Activated naive CD4-positive, alpha-beta T cell treated with anti-CD3 and anti-CD28 coated beads, Interleukin-2, amount 50 U/mL, for 24 hours (primary cell): ENCODE results near the gene DAP.
"Not testable (repeated sequence)": the region's sequence is repeated elsewhere in the genome, so short reads cannot be mapped to it uniquely, and the experiment has no call there.

Experiments used
- H3K27ac Mint-ChIP-seq: one replicate; pipeline ENCODE4 v1.8.0; 2021; ENCODE audit warnings: mild to moderate bottlenecking, mixed read lengths
- H3K27me3 Mint-ChIP-seq: one replicate; pipeline ENCODE4 v1.8.0; 2021; ENCODE audit warnings: mixed read lengths
- H3K36me3 Mint-ChIP-seq: one replicate; pipeline ENCODE4 v1.8.0; 2021; ENCODE audit warnings: mixed read lengths
- H3K4me1 Mint-ChIP-seq: one replicate; pipeline ENCODE4 v1.8.0; 2021; ENCODE audit warnings: mixed read lengths
- H3K4me3 Mint-ChIP-seq: one replicate; pipeline ENCODE4 v1.8.0; 2021; ENCODE audit warnings: mild to moderate bottlenecking, mixed read lengths
- H3K9me3 Mint-ChIP-seq: one replicate; pipeline ENCODE4 v1.8.0; 2021; ENCODE audit warnings: mixed read lengths

Gene DAP

GRCh38 chr5:10729320-10730042 is 31.6 kb downstream of the DAP start:
- Mint-ChIP-seq H3K36me3 (peaks cover 14% of the 10 kb centered on the region), H3K4me3 (no peak overlapping the region), H3K27ac (no peak overlapping the region), H3K27me3 (no peaks in the 10 kb centered on the region), H3K9me3 (no peaks in the 10 kb centered on the region), H3K4me1 (peaks cover 20% of the 10 kb centered on the region)

GRCh38 chr5:10728679-10729078 is 32.4 kb downstream of the DAP start:
- Mint-ChIP-seq H3K36me3 (peaks cover 14% of the 10 kb centered on the region), H3K27me3 (no peaks in the 10 kb centered on the region), H3K4me1 (peaks cover 20% of the 10 kb centered on the region), H3K4me3 (no peak overlapping the region), H3K27ac (no peak overlapping the region), H3K9me3 (no peaks in the 10 kb centered on the region)

- H3K27ac Mint-ChIP-seq, result no peak overlapping the region
- no peaks in the 10 kb centered on the region for H3K9me3 Mint-ChIP-seq
- no peak overlapping the region for H3K4me3 Mint-ChIP-seq
- H3K4me1 Mint-ChIP-seq, result peaks cover 20% of the 10 kb centered on the region
- H3K36me3 Mint-ChIP-seq, result peaks cover 14% of the 10 kb centered on the region
- H3K27me3 Mint-ChIP-seq, result no peaks in the 10 kb centered on the region
Measured at GRCh38 chr5:10727861-10728260, 33.2 kb downstream of the DAP start.

GRCh38 chr5:10726913-10727517 is 34.0 kb downstream of the DAP start:
- Mint-ChIP-seq H3K27ac (no peak overlapping the region), H3K36me3 (peaks cover 12% of the 10 kb centered on the region)

GRCh38 chr5:10726179-10726912 is 34.7 kb downstream of the DAP start:
- peaks cover 17% of the 10 kb centered on the region for H3K4me1 Mint-ChIP-seq
- H3K9me3 Mint-ChIP-seq, result no peaks in the 10 kb centered on the region
- no peak overlapping the region for H3K27ac Mint-ChIP-seq
- no peak overlapping the region for H3K4me3 Mint-ChIP-seq
- H3K27me3 Mint-ChIP-seq, result no peaks in the 10 kb centered on the region
- H3K36me3 Mint-ChIP-seq, result peaks cover 16% of the 10 kb centered on the region

More at GRCh38 chr5:10726913-10727517, 34.0 kb downstream of the DAP start:
- Mint-ChIP-seq H3K4me1 (peaks cover 17% of the 10 kb centered on the region), H3K27me3 (no peaks in the 10 kb centered on the region), H3K9me3 (no peaks in the 10 kb centered on the region), H3K4me3 (no peak overlapping the region)

GRCh38 chr5:10725636-10726035 is 35.4 kb downstream of the DAP start:
- no peak overlapping the region for H3K27ac Mint-ChIP-seq
- H3K27me3 Mint-ChIP-seq, result no peaks in the 10 kb centered on the region
- peaks cover 17% of the 10 kb centered on the region for H3K4me1 Mint-ChIP-seq
- H3K4me3 Mint-ChIP-seq, result no peak overlapping the region
- H3K9me3 Mint-ChIP-seq, result no peaks in the 10 kb centered on the region
- H3K36me3 Mint-ChIP-seq, result peaks cover 19% of the 10 kb centered on the region

GRCh38 chr5:10724781-10725507 is 36.1 kb downstream of the DAP start:
- H3K9me3 Mint-ChIP-seq, result no peaks in the 10 kb centered on the region
- H3K27me3 Mint-ChIP-seq, result no peaks in the 10 kb centered on the region
- no peak overlapping the region for H3K27ac Mint-ChIP-seq
- H3K36me3 Mint-ChIP-seq, result peaks cover 19% of the 10 kb centered on the region
- peaks cover 17% of the 10 kb centered on the region for H3K4me1 Mint-ChIP-seq
- H3K4me3 Mint-ChIP-seq, result no peak overlapping the region

- H3K27me3 Mint-ChIP-seq, result no peaks in the 10 kb centered on the region
- no peak overlapping the region for H3K27ac Mint-ChIP-seq
- H3K4me1 Mint-ChIP-seq, result peaks cover 15% of the 10 kb centered on the region
- H3K4me3 Mint-ChIP-seq, result no peak overlapping the region
- peaks cover 19% of the 10 kb centered on the region for H3K36me3 Mint-ChIP-seq
- H3K9me3 Mint-ChIP-seq, result no peaks in the 10 kb centered on the region
Measured at GRCh38 chr5:10723514-10723913, 37.5 kb downstream of the DAP start.

- H3K4me3 Mint-ChIP-seq, H3K9me3 Mint-ChIP-seq, H3K27me3 Mint-ChIP-seq, H3K27ac Mint-ChIP-seq, H3K4me1 Mint-ChIP-seq: not testable (repeated sequence)
- peaks cover 13% of the 10 kb centered on the region for H3K36me3 Mint-ChIP-seq
Measured at GRCh38 chr5:10720766-10721165, 40.3 kb downstream of the DAP start.

- Mint-ChIP-seq H3K27me3 (no peaks in the 10 kb centered on the region), H3K36me3 (peaks cover 14% of the 10 kb centered on the region), H3K4me1 (no peaks in the 10 kb centered on the region), H3K27ac (no peak overlapping the region), H3K9me3 (no peaks in the 10 kb centered on the region), H3K4me3 (no peak overlapping the region)
Measured at GRCh38 chr5:10719965-10720364, 41.1 kb downstream of the DAP start.

- not testable (repeated sequence) for H3K4me1 Mint-ChIP-seq, H3K4me3 Mint-ChIP-seq, H3K27ac Mint-ChIP-seq, H3K27me3 Mint-ChIP-seq, H3K9me3 Mint-ChIP-seq
- peaks cover 17% of the 10 kb centered on the region for H3K36me3 Mint-ChIP-seq
Measured at GRCh38 chr5:10718617-10719016, 42.4 kb downstream of the DAP start.

- H3K9me3 Mint-ChIP-seq, H3K27ac Mint-ChIP-seq, H3K4me3 Mint-ChIP-seq, H3K27me3 Mint-ChIP-seq, H3K4me1 Mint-ChIP-seq: not testable (repeated sequence)
- peaks cover 13% of the 10 kb centered on the region for H3K36me3 Mint-ChIP-seq
Measured at GRCh38 chr5:10716825-10717224, 44.2 kb downstream of the DAP start.

- no peak overlapping the region for H3K4me3 Mint-ChIP-seq
- no peaks in the 10 kb centered on the region for H3K9me3 Mint-ChIP-seq
- H3K36me3 Mint-ChIP-seq, result peaks cover 8% of the 10 kb centered on the region
- H3K27ac Mint-ChIP-seq, result no peak overlapping the region
- H3K27me3 Mint-ChIP-seq, result no peaks in the 10 kb centered on the region
- peaks cover 3% of the 10 kb centered on the region for H3K4me1 Mint-ChIP-seq
Measured at GRCh38 chr5:10715605-10716290, 45.3 kb downstream of the DAP start.

GRCh38 chr5:10712574-10713366 is 48.3 kb downstream of the DAP start:
- no peaks in the 10 kb centered on the region for H3K27me3 Mint-ChIP-seq
- H3K9me3 Mint-ChIP-seq, result no peaks in the 10 kb centered on the region
- peaks cover 5% of the 10 kb centered on the region for H3K4me1 Mint-ChIP-seq
- no peak overlapping the region for H3K27ac Mint-ChIP-seq
- H3K36me3 Mint-ChIP-seq, result peaks cover 9% of the 10 kb centered on the region
- no peak overlapping the region for H3K4me3 Mint-ChIP-seq
